Mesenchymal stem cell (in vitro differentiated cells and primary cell): ENCODE measurements around the gene TMCC3.

ENCODE experiments used
- DNase-seq: peaks from one replicate; pipeline ENCODE4 v3.0.0-alpha.2; 2013
- H2AFZ ChIP-seq: one replicate; pipeline ENCODE4 v1.6.1; 2013; ENCODE audit warnings: low read depth, mild to moderate bottlenecking, control low read depth, inconsistent platforms, low read length, moderate library complexity
- H2AK5ac ChIP-seq: 2 replicates; pipeline ENCODE4 v1.6.1; 2013; ENCODE audit warnings: low read length, moderate library complexity, mild to moderate bottlenecking, inconsistent platforms; ENCODE audit not compliant: severe bottlenecking
- H2BK120ac ChIP-seq: one replicate; pipeline ENCODE4 v1.6.1; 2013; ENCODE audit warnings: low read depth, mild to moderate bottlenecking, inconsistent platforms, low read length, moderate library complexity
- H2BK12ac ChIP-seq, 2 experiments: one replicate each; pipeline ENCODE4 v1.6.1; 2013; ENCODE audit warnings: inconsistent platforms in 2 of 2, low read length in 2 of 2, mild to moderate bottlenecking in 2 of 2, moderate library complexity in 2 of 2, control low read depth in 1 of 2
- H2BK15ac ChIP-seq: one replicate; pipeline ENCODE4 v1.6.1; 2013; ENCODE audit warnings: mild to moderate bottlenecking, low read depth, inconsistent platforms; ENCODE audit not compliant: poor library complexity, severe bottlenecking
- H2BK5ac ChIP-seq: 2 replicates; pipeline ENCODE4 v1.6.1; 2013; ENCODE audit warnings: low read depth, mild to moderate bottlenecking, low read length, control low read depth, inconsistent platforms; ENCODE audit not compliant: poor library complexity, severe bottlenecking
- H3K14ac ChIP-seq, 2 experiments: one replicate each; pipeline ENCODE4 v1.6.1; 2013; ENCODE audit warnings: inconsistent platforms in 2 of 2, low read length in 2 of 2, control low read depth in 1 of 2, mild to moderate bottlenecking in 1 of 2, moderate library complexity in 1 of 2
- H3K18ac ChIP-seq, 2 experiments: one replicate each; pipeline ENCODE4 v1.6.1; 2013; ENCODE audit warnings: inconsistent platforms in 2 of 2, low read length in 2 of 2, control low read depth in 1 of 2, low read depth in 1 of 2, mild to moderate bottlenecking in 1 of 2
- H3K23ac ChIP-seq, 2 experiments: one replicate each; pipeline ENCODE4 v1.6.1; 2013; ENCODE audit warnings: inconsistent platforms in 2 of 2, low read length in 2 of 2, mild to moderate bottlenecking in 2 of 2, moderate library complexity in 2 of 2, control low read depth in 1 of 2
- H3K27ac ChIP-seq: 2 replicates; pipeline ENCODE4 v1.5.1; 2013; ENCODE audit warnings: mild to moderate bottlenecking, moderate library complexity, low read length, control low read depth, inconsistent platforms; ENCODE audit not compliant: poor library complexity, severe bottlenecking
- H3K27me3 ChIP-seq, 2 experiments: 2 replicates each; pipeline versions ENCODE4 v1.6.1 to v1.7.0; 2013; ENCODE audit warnings: low read length in 2 of 2, mild to moderate bottlenecking in 2 of 2, moderate library complexity in 2 of 2, control low read depth in 1 of 2, inconsistent platforms in 1 of 2; ENCODE audit not compliant: control insufficient read depth in 1 of 2, insufficient read depth in 1 of 2
- H3K36me3 ChIP-seq, 2 experiments: 2 replicates each; pipeline versions ENCODE4 v1.6.1 to v1.7.0; 2013; ENCODE audit warnings: low read length in 2 of 2, control low read depth in 1 of 2, inconsistent platforms in 1 of 2, low read depth in 1 of 2, mild to moderate bottlenecking in 1 of 2; ENCODE audit not compliant: insufficient read depth in 2 of 2, control insufficient read depth in 1 of 2
- H3K4ac ChIP-seq, 2 experiments: one replicate each; pipeline ENCODE4 v1.6.1; 2013; ENCODE audit warnings: inconsistent platforms in 2 of 2, low read length in 2 of 2, mild to moderate bottlenecking in 2 of 2, moderate library complexity in 2 of 2, control low read depth in 1 of 2, low read depth in 1 of 2
- H3K4me1 ChIP-seq: 2 replicates; pipeline ENCODE4 v1.6.1; 2013; ENCODE audit warnings: low read depth, low read length, control low read depth; ENCODE audit not compliant: control insufficient read depth, insufficient read depth
- H3K4me2 ChIP-seq: 2 replicates; pipeline ENCODE4 v1.6.1; 2013; ENCODE audit warnings: low read length, mild to moderate bottlenecking, inconsistent platforms; ENCODE audit not compliant: poor library complexity, severe bottlenecking
- H3K4me3 ChIP-seq, 2 experiments: 2 replicates each; pipeline versions ENCODE4 v1.5.1 to v1.7.0; 2013; ENCODE audit warnings: low read length in 2 of 2, mild to moderate bottlenecking in 2 of 2, control low read depth in 1 of 2, low read depth in 1 of 2; ENCODE audit not compliant: insufficient read depth in 1 of 2
- H3K79me1 ChIP-seq: replicated peaks from 2 replicates; pipeline ENCODE4 v1.6.1; 2013; ENCODE audit warnings: mild to moderate bottlenecking, control low read depth, low read length, inconsistent platforms; ENCODE audit not compliant: poor library complexity, severe bottlenecking
- H3K9ac ChIP-seq: 2 replicates; pipeline ENCODE4 v1.7.0; 2013; ENCODE audit warnings: mild to moderate bottlenecking, low read length, moderate library complexity
- H3K9me3 ChIP-seq: 2 replicates; pipeline ENCODE4 v1.7.0; 2013; ENCODE audit warnings: mild to moderate bottlenecking, low read length; ENCODE audit not compliant: control insufficient read depth
- H4K8ac ChIP-seq: one replicate; pipeline ENCODE4 v1.6.1; 2013; ENCODE audit warnings: inconsistent platforms, mild to moderate bottlenecking, low read length, moderate library complexity
- H4K91ac ChIP-seq: one replicate; pipeline ENCODE4 v1.6.1; 2013; ENCODE audit warnings: mild to moderate bottlenecking, low read length, inconsistent platforms
- WGBS: methylation state at CpG from one replicate; pipeline ENCODE4 v1.1.7; 2013; ENCODE audit warnings: mixed read lengths; 5-methylcytosine and 5-hydroxymethylcytosine counted together

The TMCC3 gene

DNA sequence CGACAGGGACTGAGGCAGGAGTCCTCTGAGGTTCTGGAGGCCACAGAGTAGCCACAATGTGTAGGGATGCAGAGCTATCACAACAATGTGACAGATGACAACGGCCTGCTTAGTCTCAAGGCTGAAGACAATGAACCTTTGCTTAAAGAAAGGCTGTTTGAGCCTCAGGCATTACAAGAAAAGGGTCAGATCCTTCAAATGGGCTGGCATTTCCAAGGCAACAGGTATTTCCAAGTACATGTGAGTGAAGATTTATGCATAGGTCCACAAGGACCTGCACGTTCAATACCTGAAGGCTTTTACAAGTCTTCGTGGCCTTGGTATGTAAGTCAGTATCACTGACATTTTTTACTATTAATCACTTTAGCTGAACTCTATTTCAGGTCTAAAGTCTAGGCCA, 62.0 kb downstream of the TMCC3 start:
- Histone ChIP-seq H3K14ac (no peak overlapping the region), H3K27ac (no peak overlapping the region), H3K27me3 (no peaks in the 10 kb centered on the region), H2BK12ac (no peak overlapping the region), H2BK5ac (no peak overlapping the region), H3K9ac (no peak overlapping the region), H2BK15ac (no peak overlapping the region), H2BK120ac (no peak overlapping the region), H2AK5ac (no peak overlapping the region), H3K18ac (no peak overlapping the region), H3K9me3 (no peaks in the 10 kb centered on the region), H3K4me2 (no peak overlapping the region), H3K79me1 (peaks cover 19% of the 10 kb centered on the region), H3K23ac (no peak overlapping the region), H4K91ac (no peak overlapping the region), H3K4me1 (peaks cover 2% of the 10 kb centered on the region), H3K36me3 (peaks cover 0 to 6% of the 10 kb centered on the region in 2 experiments), H3K4ac (no peak overlapping the region), H4K8ac (no peak overlapping the region), H2AFZ (no peak overlapping the region), H3K4me3 (no peak overlapping the region)
- DNase-seq: no peak
- WGBS: 77% methylated on average over 4 of the region's 4 CpGs

DNA sequence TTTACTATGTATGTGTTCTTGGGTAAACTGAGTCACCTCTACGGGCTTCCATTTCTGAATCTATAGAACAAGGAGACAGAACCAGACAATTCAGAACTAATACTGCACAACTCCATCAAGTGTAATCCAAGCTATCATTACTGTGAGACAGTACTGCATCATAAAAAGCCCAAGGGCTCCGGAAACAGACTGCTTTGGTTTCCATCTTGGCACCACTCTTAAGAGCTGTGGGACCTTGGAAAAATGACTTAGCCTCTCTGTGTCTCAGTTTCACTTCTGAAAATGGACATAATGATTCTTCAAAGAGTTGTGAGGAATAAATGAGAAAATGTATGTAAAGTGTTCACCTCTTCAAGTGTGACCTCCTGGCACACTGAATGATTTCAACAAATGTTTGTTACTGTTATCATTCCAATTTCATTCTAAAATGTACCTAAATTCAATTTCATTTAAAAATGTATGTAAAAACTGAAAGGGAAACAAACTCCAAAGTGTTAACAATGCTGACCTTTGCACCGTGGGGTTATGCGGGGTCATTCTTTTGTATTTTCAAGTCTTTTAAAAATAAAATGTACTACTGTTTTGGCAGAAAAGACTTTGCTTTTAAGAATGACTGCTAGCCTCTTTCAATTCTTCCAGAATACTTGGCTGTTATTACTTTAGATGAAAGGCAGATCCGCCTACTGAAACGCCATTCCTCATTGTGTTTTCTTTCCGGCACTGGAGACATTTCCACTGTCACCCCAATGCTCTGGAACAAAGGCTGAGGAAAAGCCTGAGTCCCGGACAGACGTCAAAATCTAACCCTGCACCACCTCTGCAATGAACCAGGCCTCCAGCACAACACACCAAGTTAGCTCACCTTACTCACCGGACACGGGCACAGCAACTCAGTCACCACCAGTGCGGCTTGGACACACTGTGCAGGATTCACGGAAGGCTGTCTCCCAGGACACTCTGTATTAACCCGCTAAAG, 62.8 kb downstream of the TMCC3 start:
- Histone ChIP-seq H3K4me1 (peaks cover 2% of the 10 kb centered on the region), H2AK5ac (peak overlapping the region; percentile 18), H2BK120ac (no peak overlapping the region), H3K36me3 (peaks cover 0 to 6% of the 10 kb centered on the region in 2 experiments), H3K23ac (peak overlapping the region in 1 of 2 experiments; percentile 64), H2BK5ac (no peak overlapping the region), H2BK15ac (no peak overlapping the region), H2AFZ (no peak overlapping the region), H3K9me3 (no peaks in the 10 kb centered on the region), H3K4me3 (no peak overlapping the region), H3K27me3 (no peaks in the 10 kb centered on the region), H3K27ac (no peak overlapping the region), H4K8ac (no peak overlapping the region), H3K4ac (no peak overlapping the region), H3K9ac (no peak overlapping the region), H3K14ac (peak overlapping the region in 1 of 2 experiments; percentile 77), H3K18ac (no peak overlapping the region), H3K79me1 (peaks cover 21% of the 10 kb centered on the region), H4K91ac (no peak overlapping the region), H2BK12ac (no peak overlapping the region), H3K4me2 (no peak overlapping the region)
- no peak for DNase-seq
- WGBS: 91% methylated on average over 14 of the region's 14 CpGs

DNA sequence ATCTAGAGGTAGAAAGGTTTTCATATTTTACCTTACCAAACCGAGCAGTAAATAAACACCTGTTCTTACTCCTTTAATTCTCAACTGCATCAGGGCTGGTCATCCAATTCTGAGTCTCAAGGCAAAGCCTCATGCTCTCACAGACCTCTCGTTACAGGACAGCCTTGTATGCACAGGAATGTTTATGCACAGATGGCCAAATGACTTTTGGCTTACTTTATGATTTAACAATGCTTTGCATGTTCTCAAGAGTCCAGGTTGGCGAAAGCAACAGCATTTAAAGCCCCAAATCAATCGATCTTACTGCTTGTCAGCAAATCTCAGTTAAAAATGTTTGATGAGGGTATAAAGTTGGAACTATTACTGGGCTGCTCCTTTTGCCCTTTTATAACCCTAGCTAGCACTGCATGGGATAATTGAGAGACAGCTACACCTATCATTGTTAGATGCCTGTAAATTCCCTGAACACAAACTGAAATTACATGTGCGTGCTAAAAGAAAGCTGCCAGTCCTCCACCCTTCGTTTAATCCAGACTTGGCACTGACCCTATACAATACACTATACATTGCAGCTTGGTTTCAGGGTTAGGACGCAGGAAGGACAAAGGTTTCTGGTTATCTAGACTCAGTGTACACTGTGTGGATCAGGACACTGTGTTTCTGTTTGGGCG, 63.6 kb downstream of the TMCC3 start:
- Histone ChIP-seq H3K4ac (no peak overlapping the region), H4K8ac (no peak overlapping the region), H3K9ac (no peak overlapping the region), H2BK120ac (no peak overlapping the region), H2BK12ac (no peak overlapping the region), H3K23ac (no peak overlapping the region), H3K4me3 (no peak overlapping the region), H3K14ac (no peak overlapping the region), H2BK15ac (no peak overlapping the region), H2AFZ (no peak overlapping the region), H3K4me2 (no peak overlapping the region), H3K36me3 (peaks cover 0 to 12% of the 10 kb centered on the region in 2 experiments), H3K9me3 (no peaks in the 10 kb centered on the region), H2BK5ac (no peak overlapping the region), H3K27ac (no peak overlapping the region), H3K18ac (no peak overlapping the region), H2AK5ac (no peak overlapping the region), H3K27me3 (no peaks in the 10 kb centered on the region), H3K79me1 (peaks cover 25% of the 10 kb centered on the region), H3K4me1 (peaks cover 2% of the 10 kb centered on the region), H4K91ac (no peak overlapping the region)
- no peak for DNase-seq
- 82% methylated on average over 7 of the region's 8 CpGs for WGBS

DNA sequence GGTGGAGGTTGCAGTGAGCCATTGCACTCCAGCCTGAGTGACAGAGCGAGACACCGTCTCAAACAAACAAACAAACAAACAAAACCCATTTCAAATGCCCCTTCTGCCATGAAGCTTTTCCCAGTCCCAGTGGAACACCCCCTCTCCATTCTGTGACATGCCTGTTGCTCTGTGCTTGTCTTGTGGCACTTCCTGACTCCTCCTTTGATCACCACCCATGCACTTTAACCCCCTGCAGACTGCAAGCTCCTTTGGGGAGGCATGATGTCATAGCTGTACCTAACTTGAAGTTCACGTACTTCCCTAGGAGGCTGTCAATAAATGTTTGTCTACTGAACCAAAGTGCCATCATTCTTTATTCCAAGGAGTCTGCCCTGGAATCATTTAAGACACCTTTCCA, 64.7 kb downstream of the TMCC3 start:
- H3K27ac ChIP-seq: no peak overlapping the region
- no peak overlapping the region for H4K8ac ChIP-seq
- H3K4me1 ChIP-seq: peaks cover 2% of the 10 kb centered on the region
- H3K9me3 ChIP-seq: no peaks in the 10 kb centered on the region
- no peak overlapping the region for H2BK120ac ChIP-seq
- 94% methylated on average over 3 of the region's 3 CpGs for WGBS
- no peak overlapping the region for H2AK5ac ChIP-seq
- H3K27me3 ChIP-seq: no peaks in the 10 kb centered on the region
- H3K36me3 ChIP-seq: peaks cover 0 to 13% of the 10 kb centered on the region in 2 experiments
- H2AFZ ChIP-seq: no peak overlapping the region
- no peak overlapping the region for H2BK15ac ChIP-seq
- H3K9ac ChIP-seq: no peak overlapping the region
- no peak overlapping the region for H2BK12ac ChIP-seq
- no peak overlapping the region for H2BK5ac ChIP-seq
- no peak overlapping the region for H4K91ac ChIP-seq
- H3K4ac ChIP-seq: no peak overlapping the region
- no peak overlapping the region for H3K4me2 ChIP-seq
- DNase-seq: no peak
- H3K79me1 ChIP-seq: peaks cover 22% of the 10 kb centered on the region
- H3K18ac ChIP-seq: no peak overlapping the region
- H3K23ac ChIP-seq: no peak overlapping the region
- H3K4me3 ChIP-seq: no peak overlapping the region
- H3K14ac ChIP-seq: no peak overlapping the region
